Bronchial smooth muscle cell (primary cell): ENCODE results near the gene OLIG3. TPM values are rescaled to one million over a fixed set of nuclear protein-coding genes. Genes with fewer than 3 reads are reported as not detected.

Experiments
- total RNA-seq: library from RNA; depleted of rRNA; stranded (reverse); fragments of >200 nt; gene quantifications from 2 replicates; pipeline ENCODE4 v1.2.1, GENCODE V29; 2014

OLIG3 gene
- total RNA-seq: not detected in 2 replicates

GRCh38 chr6:137494281-137494987, at the start of gene OLIG3:
TSS of gene OLIG3 (minus strand) at chr6:137494394. CDS start at chr6:137494170, 224 bp downstream.

